Suprapubic skin (tissue), 4 donors: ENCODE data around the gene NPHP4.

Experiments
- EP300 ChIP-seq: sonication (generic); formaldehyde crosslinking; IDR thresholded peaks from one replicate; pipeline ENCODE4 v1.6.1; 2017; ENCODE audit warnings: antibody characterized with exemption
- POLR2A ChIP-seq, 2 donors: fragments of 450-650 bp; IDR thresholded peaks; one replicate each; pipeline ENCODE4 v1.6.1; 2017; ENCODE audit warnings: antibody characterized with exemption in 2 of 2, mild to moderate bottlenecking in 2 of 2, moderate library complexity in 2 of 2
- POLR2AphosphoS5 ChIP-seq, 3 donors: sonication (generic); formaldehyde crosslinking; IDR thresholded peaks; one replicate each; pipeline ENCODE4 v1.6.1; 2017; ENCODE audit warnings: antibody characterized with exemption in 3 of 3
- TF ChIP-seq, protein P1 (sequence below), 2 donors: fragments of 200-600 bp in 1 of 2; fragments of 450-650 bp in 1 of 2; sonication (generic) in 1 of 2; IDR thresholded peaks; one replicate each; pipeline ENCODE4 v1.5.1; 2016 to 2019; ENCODE audit warnings: antibody characterized with exemption in 2 of 2, mild to moderate bottlenecking in 1 of 2, moderate library complexity in 1 of 2

DNA sequence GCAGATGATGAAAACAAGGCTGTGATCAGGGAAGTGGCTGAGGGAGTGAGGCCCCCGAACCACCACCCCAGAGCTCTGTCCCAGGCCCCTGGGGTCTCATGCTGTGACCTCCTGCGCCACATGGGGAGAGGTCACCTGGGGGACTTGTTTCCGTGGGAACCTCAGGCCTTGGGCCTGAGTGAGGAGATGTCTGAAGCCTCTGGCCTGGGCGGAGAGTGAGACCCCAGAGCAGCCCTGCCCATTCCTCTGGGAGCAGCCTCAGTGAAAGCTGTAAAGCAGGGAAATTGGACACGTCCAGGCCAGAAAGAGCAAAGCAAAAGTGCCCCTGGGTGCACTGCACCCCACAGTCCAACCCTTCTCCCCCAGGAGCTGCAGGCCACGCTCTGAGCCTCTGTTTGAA, 16.5 kb upstream of the NPHP4 start:
- TF ChIP-seq, protein P1, sequence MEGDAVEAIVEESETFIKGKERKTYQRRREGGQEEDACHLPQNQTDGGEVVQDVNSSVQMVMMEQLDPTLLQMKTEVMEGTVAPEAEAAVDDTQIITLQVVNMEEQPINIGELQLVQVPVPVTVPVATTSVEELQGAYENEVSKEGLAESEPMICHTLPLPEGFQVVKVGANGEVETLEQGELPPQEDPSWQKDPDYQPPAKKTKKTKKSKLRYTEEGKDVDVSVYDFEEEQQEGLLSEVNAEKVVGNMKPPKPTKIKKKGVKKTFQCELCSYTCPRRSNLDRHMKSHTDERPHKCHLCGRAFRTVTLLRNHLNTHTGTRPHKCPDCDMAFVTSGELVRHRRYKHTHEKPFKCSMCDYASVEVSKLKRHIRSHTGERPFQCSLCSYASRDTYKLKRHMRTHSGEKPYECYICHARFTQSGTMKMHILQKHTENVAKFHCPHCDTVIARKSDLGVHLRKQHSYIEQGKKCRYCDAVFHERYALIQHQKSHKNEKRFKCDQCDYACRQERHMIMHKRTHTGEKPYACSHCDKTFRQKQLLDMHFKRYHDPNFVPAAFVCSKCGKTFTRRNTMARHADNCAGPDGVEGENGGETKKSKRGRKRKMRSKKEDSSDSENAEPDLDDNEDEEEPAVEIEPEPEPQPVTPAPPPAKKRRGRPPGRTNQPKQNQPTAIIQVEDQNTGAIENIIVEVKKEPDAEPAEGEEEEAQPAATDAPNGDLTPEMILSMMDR (IDR thresholded peaks at IDR 0.05), result no peak
- TF ChIP-seq EP300 (no peak), POLR2AphosphoS5 (IDR thresholded peaks at IDR 0.05) (no peak), POLR2A (IDR thresholded peaks at IDR 0.05) (no peak)
